ENCODE measurements around the gene ARHGAP22.

The ARHGAP22 gene

DNA sequence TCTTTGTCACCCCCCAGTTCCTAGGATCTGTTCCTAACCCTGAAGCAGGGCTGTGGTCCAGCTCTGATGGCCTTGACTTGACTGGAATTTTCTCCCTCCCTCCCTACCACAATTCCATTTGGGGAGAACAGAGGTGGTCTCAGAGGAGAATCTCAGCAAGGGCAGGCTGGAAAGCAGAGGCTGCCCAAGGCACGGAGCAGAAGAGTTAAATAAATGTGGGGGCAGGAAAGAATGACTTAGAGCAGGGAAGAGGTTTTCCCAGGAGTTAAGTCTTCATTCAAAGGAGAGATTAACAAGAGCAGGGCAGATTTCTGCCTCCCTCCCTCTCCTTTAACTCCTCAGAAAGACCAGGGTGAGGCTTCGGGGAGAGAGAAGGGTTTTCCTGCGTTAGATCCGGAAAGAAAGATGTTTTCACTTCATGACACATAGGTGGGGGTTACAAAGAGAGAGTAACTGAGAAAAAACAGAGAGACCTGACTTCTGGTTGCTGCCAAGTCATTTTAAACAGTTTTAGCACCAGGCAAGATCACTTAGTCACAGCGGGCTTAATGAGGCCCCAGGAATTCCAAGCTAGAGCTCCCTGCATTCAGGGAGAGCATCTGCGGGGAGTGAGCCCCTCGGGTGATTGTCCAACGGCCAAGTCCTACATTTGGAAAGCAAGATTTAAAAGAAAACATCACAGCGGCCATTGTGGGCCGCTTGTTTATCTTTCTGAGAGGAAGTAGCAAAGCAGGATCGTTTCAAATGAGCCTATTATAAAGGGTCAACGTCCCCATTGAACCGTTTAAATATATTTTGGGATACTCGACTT, 78.7 kb downstream of the ARHGAP22 start:
- no peak for DNase-seq

DNA sequence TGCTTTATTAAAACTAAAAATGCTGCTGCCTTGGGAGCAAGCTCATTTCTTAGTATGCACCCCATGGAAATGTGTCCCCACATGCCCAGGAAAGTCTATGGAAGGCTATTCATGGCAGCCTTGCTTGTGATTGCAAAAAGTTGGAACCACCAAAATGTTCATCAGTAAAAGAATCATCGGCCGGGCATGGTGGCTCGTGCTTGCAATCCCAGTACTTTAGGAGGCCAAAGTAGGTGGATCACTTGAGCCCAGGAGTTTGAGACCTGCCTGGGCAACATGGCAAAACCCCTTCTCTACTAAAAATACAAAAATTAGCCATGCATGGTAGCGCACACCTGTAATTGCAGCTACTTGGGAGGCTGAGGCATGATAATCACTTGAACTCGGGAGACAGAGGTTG, 79.8 kb downstream of the ARHGAP22 start:
- no peak for DNase-seq

DNA sequence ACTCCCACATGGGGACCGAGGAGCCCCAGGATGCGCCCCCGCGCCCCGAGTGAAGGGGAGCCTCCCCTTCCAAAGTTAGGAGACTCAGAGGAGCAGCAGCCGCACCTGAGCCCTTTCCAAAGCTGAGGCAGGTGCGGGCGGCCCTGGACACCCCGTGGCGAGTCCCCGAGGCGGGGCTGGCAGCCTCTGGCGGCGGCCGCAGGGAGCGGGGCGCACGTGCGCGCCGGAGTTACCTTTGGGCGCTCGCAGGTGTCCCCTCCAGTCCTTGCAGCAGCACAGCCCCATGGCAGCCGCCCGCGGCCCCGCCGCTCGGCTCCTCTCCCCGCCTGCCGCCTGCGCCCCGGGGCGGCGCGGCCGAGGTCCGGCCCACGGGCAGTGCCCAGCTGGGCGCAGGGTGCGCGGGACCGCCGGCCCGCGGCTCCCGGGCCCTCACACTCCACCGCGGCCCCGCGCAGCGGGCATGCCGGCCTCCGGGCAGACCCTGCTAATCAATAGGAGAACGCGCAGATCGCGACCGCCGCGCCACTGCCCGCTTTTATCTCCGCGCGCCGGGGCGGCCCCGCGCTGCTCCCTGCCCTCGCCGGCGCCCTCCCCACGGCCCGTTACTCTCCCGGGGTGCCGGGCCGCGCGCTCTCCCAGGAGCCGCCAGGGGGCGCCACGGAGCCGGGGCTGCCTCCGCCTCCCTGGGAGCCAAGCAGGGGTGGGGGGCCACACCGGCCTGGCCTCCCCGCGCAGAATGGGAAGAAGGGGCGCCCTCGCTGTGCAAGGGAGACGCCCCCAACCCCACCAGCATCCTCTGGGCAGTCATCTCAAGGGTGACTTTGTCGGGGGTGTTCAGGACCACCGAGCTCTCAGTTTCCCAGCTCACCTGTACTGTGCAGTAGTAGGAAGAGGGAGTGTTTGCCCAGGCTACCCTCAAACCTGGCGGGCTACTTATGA, 80.8 kb downstream of the ARHGAP22 start:
- no peak for DNase-seq

DNA sequence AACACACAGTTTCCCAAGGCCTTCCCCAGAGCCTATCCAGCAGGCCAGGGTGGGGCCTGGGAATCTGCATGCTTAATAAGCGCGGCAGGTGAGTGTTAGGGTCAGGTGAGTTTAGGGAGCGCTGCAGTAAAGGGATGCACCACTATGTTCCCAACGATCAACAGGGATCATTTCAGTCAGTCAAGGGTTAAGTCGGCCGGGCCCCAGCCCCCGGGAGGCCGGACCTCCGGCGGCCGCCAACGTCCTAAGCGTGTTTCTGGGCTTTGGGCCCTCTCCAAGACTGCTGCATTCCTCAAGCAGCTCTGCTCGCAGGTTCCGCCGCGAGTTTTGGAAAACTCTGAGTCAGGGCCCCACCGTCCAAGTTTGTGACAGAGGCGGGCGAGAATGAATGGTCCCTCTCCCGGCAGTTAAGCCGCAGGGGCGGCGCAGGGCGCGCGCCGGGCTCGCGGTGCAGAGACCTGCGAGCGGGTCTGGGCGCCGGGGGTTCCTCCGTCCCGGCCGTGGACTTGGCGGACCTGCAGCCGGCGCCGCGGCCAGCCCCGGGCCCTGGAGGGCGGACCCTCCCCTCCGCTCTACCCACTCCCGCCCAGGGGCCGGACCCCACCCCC, 81.6 kb downstream of the ARHGAP22 start:
- no peak for DNase-seq

DNA sequence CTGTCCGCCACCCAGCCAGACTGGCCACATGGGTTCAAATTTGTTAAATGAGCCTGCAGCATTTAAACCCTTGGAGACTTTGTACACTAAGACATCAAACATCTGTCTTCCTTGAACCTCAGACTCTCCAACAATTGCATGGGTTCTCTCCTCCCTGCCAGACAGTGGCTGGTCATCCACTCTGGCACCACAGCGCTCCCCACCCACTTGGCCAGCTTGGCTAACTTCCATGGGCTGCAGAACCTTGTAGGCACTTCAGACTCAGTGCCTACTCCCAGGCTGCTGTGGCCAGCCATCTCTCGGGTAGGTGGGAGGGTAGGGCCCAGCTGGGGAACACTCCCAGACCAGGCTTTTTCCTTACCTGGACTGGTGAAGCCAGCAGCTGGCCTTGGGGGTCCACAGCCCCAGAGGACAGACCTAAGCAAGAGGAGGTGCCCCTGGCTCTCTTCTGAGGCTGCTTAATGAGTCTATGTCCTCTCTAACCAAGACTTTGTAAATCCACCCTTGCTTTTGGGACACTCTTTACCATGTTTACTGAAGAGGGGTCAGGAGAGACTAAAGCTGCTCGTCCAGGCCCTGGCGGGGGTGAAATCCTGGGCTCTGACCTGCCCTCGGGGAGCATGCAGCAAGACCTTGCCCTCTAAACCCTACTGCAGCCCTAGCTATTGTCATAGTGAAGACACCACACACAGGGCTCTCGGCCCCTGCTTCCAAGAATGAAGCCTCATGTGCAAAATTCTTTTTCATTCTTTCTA, 82.7 kb downstream of the ARHGAP22 start:
- no peak for DNase-seq

DNA sequence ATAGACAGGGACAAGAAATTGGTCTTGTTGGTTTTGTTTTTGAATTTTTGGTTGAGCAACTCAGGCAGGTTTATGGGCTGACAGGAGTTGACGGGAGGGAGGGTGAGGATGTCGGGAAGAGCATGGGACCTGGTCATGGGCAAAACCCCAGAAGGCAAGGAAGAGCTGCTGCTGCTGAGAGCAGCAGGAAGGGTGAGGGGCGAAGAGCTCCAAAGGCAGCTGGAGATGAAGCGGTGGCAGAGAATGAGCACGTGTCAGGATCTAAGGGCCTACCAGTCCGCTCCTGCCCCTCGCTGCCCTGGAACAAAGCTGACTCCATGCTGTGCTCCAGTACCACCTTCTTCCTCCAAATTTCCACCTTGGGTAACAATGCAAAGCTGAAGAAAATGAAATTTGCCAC, 84.3 kb downstream of the ARHGAP22 start:
- no peak for DNase-seq

DNA sequence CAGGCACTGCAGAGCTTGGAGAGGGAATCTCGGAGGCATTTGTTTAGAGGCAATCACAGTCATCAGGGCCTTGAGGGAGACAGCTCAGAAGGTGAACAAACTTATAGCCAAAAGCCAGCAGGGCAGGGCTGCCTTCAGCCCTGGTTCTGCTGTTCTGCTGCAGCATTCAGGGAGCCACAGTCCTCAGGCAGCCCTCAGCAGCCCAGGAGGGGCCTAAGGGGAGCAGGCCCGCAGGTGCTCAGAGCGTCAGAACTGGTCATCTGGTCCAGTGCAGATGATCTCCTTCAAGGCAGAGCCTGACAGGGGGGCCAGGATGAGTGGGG, 84.7 kb downstream of the ARHGAP22 start:
- DNase-seq = no peak

DNA sequence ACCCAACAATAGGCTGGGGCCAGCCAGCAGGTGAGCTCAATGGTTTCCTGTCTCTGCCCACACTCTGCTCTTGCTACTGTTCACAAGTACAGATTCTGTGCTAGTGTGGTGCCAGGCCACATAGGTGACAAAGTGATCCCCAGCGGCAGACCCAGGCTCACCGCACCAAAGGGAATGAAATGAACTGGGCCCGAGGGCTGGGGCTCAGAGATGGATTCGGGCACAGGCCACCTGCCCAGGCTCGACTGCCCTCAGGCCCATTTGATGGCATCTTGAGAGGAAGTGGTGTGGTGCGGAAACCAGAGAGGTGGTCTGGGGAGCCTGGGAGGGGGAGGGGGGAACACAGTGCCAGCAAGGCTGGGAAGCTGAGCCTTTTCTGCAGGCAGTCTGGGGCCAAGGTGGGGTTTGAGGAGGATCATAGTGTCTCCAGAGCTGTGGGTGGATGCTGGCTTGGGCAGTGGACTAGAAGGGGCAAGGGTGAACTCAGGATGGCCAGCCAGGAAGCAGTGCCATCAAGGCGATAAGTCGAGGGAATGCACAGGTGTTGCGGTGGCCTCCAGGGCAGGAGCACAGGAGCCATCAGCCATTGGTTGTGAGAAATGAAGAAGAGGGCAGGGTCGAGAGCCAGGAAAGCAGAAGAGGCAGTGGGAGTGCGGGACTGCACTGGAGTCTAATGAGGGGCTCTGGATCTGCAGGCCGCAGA, 85.2 kb downstream of the ARHGAP22 start:
- no peak for DNase-seq

DNA sequence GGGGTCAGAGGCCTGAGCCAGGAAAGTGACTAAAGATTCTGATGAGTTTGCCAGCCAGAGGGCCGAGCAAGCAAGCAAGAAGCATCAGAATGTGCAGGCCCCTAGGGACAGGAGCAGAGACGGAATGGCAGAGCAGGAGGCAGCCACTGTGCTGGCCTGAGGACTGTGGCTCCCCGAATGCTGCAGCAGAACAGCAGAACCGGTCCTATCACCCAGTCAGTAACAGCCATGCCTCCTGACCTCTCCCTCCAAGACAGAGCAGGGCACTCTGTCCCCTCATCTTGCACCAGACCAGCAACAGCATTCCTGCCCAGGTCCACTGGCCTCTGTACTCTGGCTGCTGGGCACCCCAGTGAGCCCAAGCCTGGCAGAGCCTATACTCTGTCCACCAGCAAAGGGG, 85.9 kb downstream of the ARHGAP22 start:
- no peak for DNase-seq

DNA sequence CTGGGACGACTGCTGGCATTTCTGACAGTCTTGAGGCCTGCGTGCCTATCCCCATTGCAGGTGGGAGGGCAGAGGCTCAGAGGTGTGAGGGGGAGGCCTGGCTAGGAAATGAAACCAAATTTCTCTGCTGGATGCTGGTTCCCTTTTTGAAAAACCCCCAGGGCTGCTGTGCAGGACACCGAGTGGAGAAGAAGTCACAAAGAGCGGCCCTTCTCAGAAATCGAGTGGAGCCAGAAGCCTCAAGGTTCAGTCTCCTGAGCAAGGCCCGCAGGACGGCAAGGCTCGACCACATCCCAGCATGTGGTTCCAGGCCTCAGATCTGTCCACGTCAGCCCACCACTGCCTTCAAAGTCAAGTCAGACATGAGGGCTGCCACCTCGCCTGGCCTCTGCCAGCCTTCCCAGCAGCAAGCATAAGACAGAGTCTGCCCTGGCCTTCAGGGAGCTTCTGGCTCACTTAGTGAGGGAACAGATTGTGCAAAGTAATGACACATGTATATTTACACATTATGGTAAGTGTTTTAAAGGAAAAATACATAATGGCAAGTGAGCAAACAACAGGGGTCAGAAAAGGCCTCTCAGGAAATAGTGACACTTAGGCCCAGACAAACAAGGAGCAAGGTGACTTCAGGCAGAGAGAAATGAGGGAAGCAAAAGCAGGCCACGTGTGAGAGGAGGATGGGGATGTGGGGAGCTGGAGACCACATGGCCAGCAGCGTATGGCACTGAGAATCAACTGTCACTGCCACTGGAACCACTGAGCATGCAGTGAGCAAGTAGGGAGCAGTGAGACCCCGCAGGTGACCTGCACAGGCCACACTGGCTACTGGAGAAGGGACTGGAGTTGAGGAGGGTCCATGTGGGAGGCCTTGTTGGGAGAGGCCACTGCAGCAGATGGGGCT, 86.7 kb downstream of the ARHGAP22 start:
- no peak for DNase-seq

DNA sequence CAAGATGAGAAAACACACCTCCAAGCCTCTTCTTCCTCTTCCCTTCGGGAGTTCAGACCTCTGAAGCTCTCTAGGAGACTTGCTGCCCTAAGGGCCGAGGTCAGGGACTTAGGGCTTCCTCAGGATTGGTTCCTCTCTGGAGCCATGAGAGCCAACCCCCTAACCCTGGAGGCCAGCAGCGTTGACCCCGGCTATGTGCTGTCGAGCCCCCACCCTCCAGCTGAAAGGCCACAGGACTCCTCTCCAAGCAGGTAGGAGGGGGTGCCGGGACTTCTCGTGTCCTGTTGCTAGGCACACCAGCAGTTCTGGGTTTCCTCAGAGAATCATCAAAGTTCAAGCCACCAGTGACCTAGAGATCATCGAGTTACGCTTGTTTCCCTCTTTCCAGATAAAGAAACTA, 87.4 kb downstream of the ARHGAP22 start:
- no peak for DNase-seq

DNA sequence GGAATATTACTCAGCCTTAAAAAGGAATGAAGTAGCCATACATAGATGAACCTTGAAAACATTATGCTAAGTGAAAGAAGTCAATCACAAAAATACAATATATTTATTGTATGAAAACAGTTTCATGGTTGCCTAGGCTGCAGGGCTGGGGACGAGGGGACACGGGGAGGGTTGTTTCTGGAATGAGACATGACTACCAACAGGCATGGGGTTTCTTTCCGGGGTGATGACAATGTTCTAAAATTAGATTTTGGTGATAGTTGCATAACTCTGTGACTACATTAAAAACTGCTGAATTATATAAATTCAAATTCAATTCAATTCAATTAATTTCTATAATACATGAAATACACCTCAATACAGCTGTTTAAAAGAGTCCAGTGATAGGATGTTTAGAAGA, 88.0 kb downstream of the ARHGAP22 start:
- DNase-seq = no peak

DNA sequence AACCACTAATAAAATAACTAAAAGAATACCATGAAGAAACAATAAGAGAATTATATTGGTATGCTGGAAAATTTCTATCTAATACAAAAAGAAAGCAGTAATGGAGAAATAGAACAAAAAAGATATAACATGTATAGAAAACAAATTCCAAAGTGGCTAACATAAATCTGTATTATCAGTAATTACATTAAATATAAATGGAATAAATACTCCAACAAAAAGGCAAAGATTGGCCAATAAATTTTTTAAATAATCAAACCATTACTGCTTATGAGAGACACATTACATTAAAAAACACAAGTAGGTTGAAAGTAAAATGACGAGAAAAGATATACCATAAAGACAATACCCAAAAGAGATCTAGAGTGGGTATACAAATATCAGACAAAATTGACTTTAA, 90.0 kb downstream of the ARHGAP22 start:
- no peak for DNase-seq

DNA sequence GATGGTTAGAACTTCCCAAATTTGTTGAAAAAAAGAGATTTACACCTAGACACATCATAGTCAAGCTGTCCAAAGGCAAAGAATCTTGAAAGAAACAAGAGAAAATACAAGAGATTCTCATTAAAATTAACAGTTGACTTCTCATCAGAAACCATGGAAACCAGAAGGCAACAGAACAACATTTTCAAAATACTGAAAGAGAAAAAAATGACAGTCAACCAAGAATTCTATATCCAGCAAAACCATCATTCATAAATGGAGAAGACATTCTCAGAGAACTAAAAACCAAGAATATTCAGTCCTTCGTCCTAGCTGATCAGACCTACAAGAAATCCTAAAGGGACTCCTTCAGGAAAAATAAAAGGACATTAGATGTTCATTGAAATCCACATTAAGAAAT, 90.6 kb downstream of the ARHGAP22 start:
- DNase-seq = no peak

DNA sequence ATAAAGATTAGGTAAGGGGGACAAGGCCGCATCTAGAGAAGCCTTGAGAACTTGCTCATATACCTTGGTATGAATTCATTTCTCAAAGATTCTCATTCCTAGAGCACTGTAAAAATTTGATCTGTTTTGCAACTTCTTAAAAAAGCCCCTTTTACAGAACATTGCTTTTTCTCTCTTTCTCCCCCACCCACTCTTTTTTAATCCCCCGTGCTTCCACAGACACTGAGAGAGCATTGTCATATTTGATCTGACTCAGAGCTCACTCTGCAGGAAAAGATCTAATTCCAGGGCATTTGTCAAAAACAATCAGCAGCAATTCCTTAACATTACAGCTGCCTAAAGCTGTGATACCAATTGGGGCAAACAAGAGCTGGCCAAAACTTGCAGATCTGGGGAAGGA, 92.0 kb downstream of the ARHGAP22 start:
- DNase-seq = no peak

DNA sequence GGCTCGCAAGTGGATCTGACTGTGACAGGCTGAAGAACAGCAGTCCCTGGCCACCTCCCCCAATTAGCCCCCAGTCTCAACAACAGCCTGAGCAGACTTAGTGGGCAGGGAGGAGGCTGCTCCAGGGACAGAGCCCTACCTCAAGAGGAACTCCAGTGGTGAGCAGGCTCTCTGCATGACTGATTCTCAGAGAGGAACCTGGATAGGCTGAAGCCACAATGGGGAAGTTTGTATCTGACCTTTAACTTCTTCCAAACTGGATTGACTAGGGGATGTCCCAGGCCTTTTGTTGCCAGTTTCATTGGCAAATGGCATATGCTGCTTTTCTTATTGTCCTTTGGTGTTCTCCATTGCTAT, 93.0 kb downstream of the ARHGAP22 start:
- DNase-seq = no peak

DNA sequence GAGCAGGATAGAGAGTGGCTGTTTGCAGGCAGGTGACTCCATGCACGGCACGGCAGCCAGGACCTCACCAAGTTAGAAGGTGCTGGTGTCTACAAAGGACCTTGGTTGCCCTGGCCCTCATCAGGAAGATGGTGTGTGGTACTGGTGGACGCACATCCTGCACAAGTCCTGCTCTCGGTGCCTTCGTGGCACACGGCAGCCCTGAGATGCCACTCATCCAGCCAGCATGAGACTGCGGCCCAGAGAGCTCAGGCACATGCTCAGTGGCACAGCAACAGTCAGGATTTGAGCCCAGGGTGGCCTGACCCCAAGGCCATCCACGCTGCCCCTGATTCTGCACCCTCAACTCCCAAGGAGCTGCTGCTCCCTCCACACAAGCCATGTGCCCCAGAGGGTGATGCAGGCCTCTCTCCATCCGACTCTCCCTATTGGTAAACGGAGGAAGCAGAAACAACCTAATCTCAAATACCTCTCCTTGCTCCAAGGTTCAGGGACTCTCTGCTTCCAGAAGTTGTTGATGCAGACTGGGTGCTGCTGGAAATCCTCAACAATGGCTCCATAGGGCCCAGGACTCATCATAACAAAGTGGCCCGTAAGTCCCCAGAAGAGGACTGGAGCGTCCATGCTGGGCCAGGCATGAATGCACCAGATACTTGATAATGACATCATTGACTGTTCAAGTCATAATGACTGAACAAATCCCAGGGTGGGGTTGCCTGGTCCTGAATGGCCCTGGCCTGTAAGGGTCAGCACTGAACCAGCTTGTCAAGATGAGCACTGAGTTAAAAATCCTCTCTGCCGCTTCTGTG, 93.6 kb downstream of the ARHGAP22 start:
- DNase-seq = no peak

DNA sequence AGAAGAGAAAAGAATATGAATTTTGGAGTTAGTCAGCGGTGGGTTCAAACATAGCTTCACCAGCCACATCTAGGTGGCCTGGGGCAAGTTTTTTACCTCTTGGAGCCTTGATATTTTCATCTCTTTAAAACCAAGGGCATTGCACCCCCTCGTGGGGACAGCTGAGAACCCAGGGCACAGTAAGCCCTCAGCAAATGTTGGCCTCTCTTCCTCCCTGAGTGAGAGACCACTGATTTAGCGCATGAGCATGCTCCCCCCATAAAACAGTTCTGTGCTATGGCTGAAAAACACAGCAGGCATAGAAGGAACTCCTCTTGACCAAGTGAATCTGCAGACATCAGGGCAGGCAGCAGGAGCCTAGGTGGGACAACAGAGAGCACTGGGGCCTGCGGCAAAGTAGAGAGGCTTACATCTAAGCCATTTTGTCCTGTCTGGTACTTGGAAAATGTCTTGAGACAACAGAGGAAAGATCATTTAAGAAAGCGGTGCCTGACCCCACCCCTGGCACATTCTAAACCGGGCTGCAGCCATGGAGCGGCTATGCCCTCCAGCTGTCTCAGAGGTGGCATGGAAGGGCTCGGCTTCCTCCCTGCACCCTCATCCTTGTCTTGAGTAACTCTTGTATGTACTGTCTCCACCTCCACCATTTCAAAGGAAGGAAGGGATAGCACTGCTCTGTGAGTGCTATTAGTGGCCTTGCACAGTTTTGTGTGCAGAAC, 94.7 kb downstream of the ARHGAP22 start:
- no peak for DNase-seq

DNA sequence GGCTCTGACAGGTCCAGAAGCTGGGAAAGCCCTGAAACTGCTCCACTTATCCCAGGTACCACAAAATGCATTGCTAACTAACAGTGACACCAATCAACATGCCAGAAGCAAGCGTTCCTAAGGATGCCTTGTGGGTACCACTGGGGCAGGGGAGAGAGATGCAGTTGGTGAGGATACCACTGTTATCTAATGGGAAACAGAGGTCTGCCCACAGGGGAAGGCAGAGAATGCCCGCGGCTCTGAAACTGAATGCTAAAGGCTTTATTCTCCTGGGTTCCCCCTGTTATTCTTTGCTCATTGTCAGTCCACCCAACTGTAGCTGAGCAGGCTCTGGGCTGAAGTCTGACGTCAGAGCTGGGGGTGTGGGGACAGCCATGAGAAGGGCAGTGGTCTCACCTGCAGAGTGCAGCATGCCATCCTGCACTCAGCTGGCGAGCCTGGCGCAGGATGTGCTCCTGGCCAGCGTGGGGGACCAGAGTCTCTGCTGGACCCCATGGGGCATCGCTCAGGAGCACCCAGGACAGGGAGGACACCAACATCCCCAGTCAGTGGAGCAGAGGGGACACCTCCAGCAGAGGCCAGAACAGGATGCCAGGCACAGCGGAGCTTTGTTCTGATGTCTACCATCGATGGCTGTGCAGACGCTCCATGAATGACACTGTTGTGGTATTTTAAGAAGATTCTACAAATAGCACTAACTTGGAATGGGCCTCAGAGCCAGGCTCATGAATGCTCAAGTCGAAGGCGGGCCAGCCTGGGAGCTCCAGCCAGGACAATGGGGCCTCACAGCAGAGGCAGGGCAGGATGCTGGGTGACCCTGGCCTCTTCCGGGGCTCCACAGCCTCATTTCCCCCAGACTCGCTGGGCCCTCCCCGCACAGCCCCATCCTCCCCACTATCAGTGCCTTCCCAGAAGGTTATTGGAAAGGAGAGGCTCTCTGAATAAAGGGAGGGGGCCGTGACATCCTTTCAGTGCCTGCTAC, 95.8 kb downstream of the ARHGAP22 start:
- DNase-seq = no peak
